G401 (cell line): Measurements from ENCODE around the gene C1QTNF5. TPM values are rescaled to one million over a fixed set of nuclear protein-coding genes. Genes with fewer than 3 reads are reported as not detected.

Source experiments
- DNase-seq: peaks from one replicate; pipeline ENCODE4 v3.0.0-alpha.2; 2015; ENCODE audit warnings: low spot score
- in situ Hi-C: cut with HindIII; loops from 2 replicates; pipeline ENCODE4 v1.10.0; 2016; ENCODE audit warnings: low sequenced_read_pairs, mixed read lengths
- total RNA-seq: library from RNA; depleted of rRNA; stranded (reverse); fragments of >200 nt; shearing (Covaris generic); gene quantifications from 2 replicates; pipeline ENCODE4 v1.2.3, GENCODE V29; 2014

C1QTNF5 gene
- total RNA-seq, 1 experiment from 2014 or later: 0.17 TPM

- DNase-seq: peak; percentile 88
- in situ Hi-C loops: no loop called here
Observed at GRCh38 chr11:119362741-119363080, 22.0 kb upstream of the C1QTNF5 start.

GRCh38 chr11:119361941-119362725, 21.4 kb upstream of the C1QTNF5 start:
- in situ Hi-C loops: no loop called here

GRCh38 chr11:119361056-119361787, 20.5 kb upstream of the C1QTNF5 start:
- peak; percentile 78 for DNase-seq
- in situ Hi-C loops: no loop called here

More at GRCh38 chr11:119361941-119362725, 21.4 kb upstream of the C1QTNF5 start:
- peak; percentile 40 for DNase-seq

- in situ Hi-C loops: no loop called here
- no peak for DNase-seq
Observed at GRCh38 chr11:119359365-119360214, 18.9 kb upstream of the C1QTNF5 start.

GRCh38 chr11:119357074-119357473, 16.4 kb upstream of the C1QTNF5 start:
- DNase-seq: no peak
- in situ Hi-C loops: no loop called here

GRCh38 chr11:119356349-119357031, 15.8 kb upstream of the C1QTNF5 start:
- in situ Hi-C loops: no loop called here

GRCh38 chr11:119355091-119355843, 14.6 kb upstream of the C1QTNF5 start:
- DNase-seq: no peak
- in situ Hi-C loops: no loop called here

More at GRCh38 chr11:119356349-119357031, 15.8 kb upstream of the C1QTNF5 start:
- DNase-seq: peak; percentile 77

GRCh38 chr11:119352857-119353260, 12.2 kb upstream of the C1QTNF5 start:
- DNase-seq: no peak
- in situ Hi-C loops: loop anchor here (5.0 kb wide), 1 partner anchor 46 kb away; no protein-coding TSS in a partner anchor

GRCh38 chr11:119351232-119351631, 10.5 kb upstream of the C1QTNF5 start:
- in situ Hi-C loops: loop anchor here (5.0 kb wide), 1 partner anchor 44 kb away; no protein-coding TSS in a partner anchor
- no peak for DNase-seq

GRCh38 chr11:119350302-119350701, 9.6 kb upstream of the C1QTNF5 start:
- in situ Hi-C loops: loop anchor here (5.0 kb wide), 1 partner anchor 43 kb away; no protein-coding TSS in a partner anchor
- no peak for DNase-seq

GRCh38 chr11:119347940-119348605, 7.4 kb upstream of the C1QTNF5 start:
- DNase-seq: no peak
- in situ Hi-C loops: no loop called here

GRCh38 chr11:119347242-119347641, 6.6 kb upstream of the C1QTNF5 start:
- in situ Hi-C loops: no loop called here

GRCh38 chr11:119346605-119347004, 5.9 kb upstream of the C1QTNF5 start, which contains the start of gene MFRP:
Gene MFRP, minus strand, starts transcription at chr11:119346705. Its CDS starts 192 bp downstream, at chr11:119346513.
- DNase-seq: no peak
- in situ Hi-C loops: no loop called here

More at GRCh38 chr11:119347242-119347641, 6.6 kb upstream of the C1QTNF5 start:
- DNase-seq: no peak

GRCh38 chr11:119345685-119346084, 5.0 kb upstream of the C1QTNF5 start:
- in situ Hi-C loops: no loop called here

GRCh38 chr11:119344291-119345010, 3.8 kb upstream of the C1QTNF5 start:
- no peak for DNase-seq
- in situ Hi-C loops: no loop called here

More at GRCh38 chr11:119345685-119346084, 5.0 kb upstream of the C1QTNF5 start:
- DNase-seq: no peak

- in situ Hi-C loops: no loop called here
Observed at GRCh38 chr11:119343726-119344125, 3.0 kb upstream of the C1QTNF5 start.

More at GRCh38 chr11:119343726-119344125, 3.0 kb upstream of the C1QTNF5 start:
- DNase-seq: no peak
